Measurements from ENCODE around the gene CCDC187.

Gene CCDC187

GRCh38 chr9:136339173-136339957 lies 35.5 kb upstream of the CCDC187 start:
- peak; percentile 51 for DNase-seq

- DNase-seq = no peak
These were observed 34.6 kb upstream of the CCDC187 start for GRCh38 chr9:136338511-136338910.

GRCh38 chr9:136337416-136338395 lies 33.8 kb upstream of the CCDC187 start:
- DNase-seq = no peak

GRCh38 chr9:136336881-136337280 lies 33.0 kb upstream of the CCDC187 start:
- DNase-seq = no peak

GRCh38 chr9:136336156-136336870 lies 32.4 kb upstream of the CCDC187 start:
- DNase-seq = no peak

- DNase-seq = no peak
These were observed 31.6 kb upstream of the CCDC187 start for GRCh38 chr9:136335296-136336155.

- no peak for DNase-seq
These were observed 30.6 kb upstream of the CCDC187 start for GRCh38 chr9:136334541-136334940.

- DNase-seq = no peak
These were observed 29.6 kb upstream of the CCDC187 start for GRCh38 chr9:136333486-136333885.

GRCh38 chr9:136333045-136333444 lies 29.2 kb upstream of the CCDC187 start:
- no peak for DNase-seq

GRCh38 chr9:136332482-136332983 lies 28.6 kb upstream of the CCDC187 start:
- no peak for DNase-seq

- no peak for DNase-seq
These were observed 27.9 kb upstream of the CCDC187 start for GRCh38 chr9:136331556-136332481.

GRCh38 chr9:136331030-136331429 lies 27.1 kb upstream of the CCDC187 start:
- DNase-seq = no peak

GRCh38 chr9:136330406-136330990 lies 26.6 kb upstream of the CCDC187 start:
- no peak for DNase-seq

GRCh38 chr9:136329636-136330405 lies 25.9 kb upstream of the CCDC187 start:
- no peak for DNase-seq

- DNase-seq = no peak
These were observed 25.3 kb upstream of the CCDC187 start for GRCh38 chr9:136329211-136329627.

- DNase-seq = no peak
These were observed 24.7 kb upstream of the CCDC187 start for GRCh38 chr9:136328622-136329041.

GRCh38 chr9:136328011-136328621 lies 24.2 kb upstream of the CCDC187 start:
- no peak for DNase-seq

- DNase-seq = no peak
These were observed 23.5 kb upstream of the CCDC187 start, which contains the start of gene GPSM1 for GRCh38 chr9:136327304-136327974. Gene GPSM1 (plus strand): TSS chr9:136327539. CDS start chr9:136327696, 157 bp downstream.

Measured in activated CD4-positive, CD25-positive, alpha-beta regulatory T cell treated with anti-CD3 and anti-CD28 coated beads, Interleukin-2, amount 50 U/mL, for 72 hours (primary cell).